HG03354 (cell line): Measurements from ENCODE around the gene HOMER3.

Experiments
- ATAC-seq: cut with Tn5 transposase; IDR thresholded peaks from one replicate; pipeline ENCODE4 v1.9.1; 2021; ENCODE audit warnings: mild to moderate bottlenecking; ENCODE audit not compliant: unreplicated experiment, poor library complexity, severe bottlenecking

Gene HOMER3

GRCh38 chr19:18940769-18941627 lies at the start of gene HOMER3:
Gene HOMER3, minus strand, starts transcription at chr19:18941217. Its CDS starts 2,235 bp downstream, at chr19:18938982.
- ATAC-seq = no peak

GRCh38 chr19:18990128-18990708 lies 49.2 kb upstream of the HOMER3 start:
- no peak for ATAC-seq

- no peak for ATAC-seq
Measured at GRCh38 chr19:18989316-18989715, 48.3 kb upstream of the HOMER3 start.

- no peak for ATAC-seq
Measured at GRCh38 chr19:18987456-18987855, 46.4 kb upstream of the HOMER3 start.

- no peak for ATAC-seq
Measured at GRCh38 chr19:18985257-18985656, 44.2 kb upstream of the HOMER3 start.

GRCh38 chr19:18984251-18984650 lies 43.2 kb upstream of the HOMER3 start:
- no peak for ATAC-seq

GRCh38 chr19:18982669-18983068 lies 41.7 kb upstream of the HOMER3 start:
- no peak for ATAC-seq

GRCh38 chr19:18980432-18981020 lies 39.5 kb upstream of the HOMER3 start:
- no peak for ATAC-seq

GRCh38 chr19:18978616-18979015 lies 37.6 kb upstream of the HOMER3 start:
- no peak for ATAC-seq

GRCh38 chr19:18975869-18976268 lies 34.9 kb upstream of the HOMER3 start:
- no peak for ATAC-seq

GRCh38 chr19:18975011-18975410 lies 34.0 kb upstream of the HOMER3 start:
- no peak for ATAC-seq

- no peak for ATAC-seq
Measured at GRCh38 chr19:18972851-18973250, 31.8 kb upstream of the HOMER3 start.

- no peak for ATAC-seq
Measured at GRCh38 chr19:18972301-18972811, 31.3 kb upstream of the HOMER3 start.

- no peak for ATAC-seq
Measured at GRCh38 chr19:18969931-18970659, 29.1 kb upstream of the HOMER3 start.

GRCh38 chr19:18967358-18968146 lies 26.5 kb upstream of the HOMER3 start:
- ATAC-seq = no peak

GRCh38 chr19:18966307-18966706 lies 25.3 kb upstream of the HOMER3 start:
- ATAC-seq = no peak

GRCh38 chr19:18964121-18964520 lies 23.1 kb upstream of the HOMER3 start:
- ATAC-seq = no peak

GRCh38 chr19:18961767-18962620 lies 21.0 kb upstream of the HOMER3 start:
- no peak for ATAC-seq
